Hepatocyte (in vitro differentiated cells): ENCODE measurements around the gene TNFSF13. TPM values are rescaled to one million over a fixed set of nuclear protein-coding genes. Genes with fewer than 3 reads are reported as not detected.

Experiments
- DNase-seq: peaks from one replicate; pipeline ENCODE4 v3.0.0-alpha.2; 2016; ENCODE audit warnings: low spot score
- H2AFZ ChIP-seq: fragments of 200-600 bp; sonication (generic); 2 replicates; pipeline ENCODE4 v1.6.0; 2016; ENCODE audit warnings: antibody characterized with exemption, mild to moderate bottlenecking
- H3K27ac ChIP-seq: fragments of 200-600 bp; sonication (generic); 2 replicates; pipeline ENCODE4 v1.5.1; 2016; ENCODE audit warnings: mild to moderate bottlenecking
- H3K27me3 ChIP-seq: fragments of 200-600 bp; sonication (generic); 2 replicates; pipeline ENCODE4 v1.6.1; 2016
- H3K36me3 ChIP-seq: fragments of 200-600 bp; sonication (generic); replicated peaks from 2 replicates; pipeline ENCODE4 v1.5.1; 2016; ENCODE audit warnings: low read depth; ENCODE audit not compliant: insufficient read depth
- H3K4me1 ChIP-seq: fragments of 200-600 bp; sonication (generic); 2 replicates; pipeline ENCODE4 v1.5.1; 2016; ENCODE audit warnings: mild to moderate bottlenecking, moderate library complexity; ENCODE audit not compliant: insufficient read depth
- H3K4me2 ChIP-seq: fragments of 200-600 bp; sonication (generic); 2 replicates; pipeline ENCODE4 v1.6.0; 2016
- H3K4me3 ChIP-seq: fragments of 200-600 bp; sonication (generic); 2 replicates; pipeline ENCODE4 v1.5.1; 2016; ENCODE audit warnings: mild to moderate bottlenecking
- H3K79me2 ChIP-seq: fragments of 200-600 bp; sonication (generic); 2 replicates; pipeline ENCODE4 v1.6.0; 2017; ENCODE audit warnings: mild to moderate bottlenecking
- H3K9me2 ChIP-seq: fragments of 200-600 bp; sonication (generic); replicated peaks from 2 replicates; pipeline ENCODE4 v1.6.0; 2017; ENCODE audit warnings: mild to moderate bottlenecking; ENCODE audit not compliant: insufficient read depth
- H3K9me3 ChIP-seq: fragments of 200-600 bp; sonication (generic); 2 replicates; pipeline ENCODE4 v1.5.1; 2016; ENCODE audit warnings: low read depth, mild to moderate bottlenecking
- H4K20me1 ChIP-seq: fragments of 200-600 bp; sonication (generic); 2 replicates; pipeline ENCODE4 v1.6.0; 2016; ENCODE audit warnings: mild to moderate bottlenecking; ENCODE audit not compliant: insufficient read depth, poor library complexity, severe bottlenecking
- EZH2 ChIP-seq: fragments of 200-600 bp; sonication (generic); IDR thresholded peaks from 2 replicates; pipeline ENCODE4 v1.6.1; 2016; ENCODE audit warnings: antibody characterized with exemption, mild to moderate bottlenecking, borderline replicate concordance
- EZH2phosphoT487 ChIP-seq: fragments of 200-600 bp; sonication (generic); IDR thresholded peaks from one replicate; pipeline ENCODE4 v1.6.1; 2018; ENCODE audit warnings: antibody characterized with exemption, mild to moderate bottlenecking, low read depth, moderate library complexity; ENCODE audit not compliant: unreplicated experiment, severe bottlenecking
- WGBS: methylation state at CpG from one replicate; pipeline ENCODE4 v1.1.6; 2016; ENCODE audit warnings: low lambda C conversion rate; ENCODE audit errors: missing lambda C conversion rate; 5-methylcytosine and 5-hydroxymethylcytosine counted together
- polyA plus RNA-seq: library from polyadenylated mRNA; unstranded; fragments of >200 nt; fragmentation: Nextera tagmentation; extraction: Ambion mirVana; gene quantifications from 2 replicates; pipeline ENCODE4 v1.2.1, GENCODE V29; 2016
- total RNA-seq: library from RNA; depleted of rRNA; stranded (reverse); fragments of >200 nt; gene quantifications from 2 replicates; pipeline ENCODE4 v1.2.3, GENCODE V29; 2014
- TF ChIP-seq, protein P1 (sequence below): fragments of 200-600 bp; sonication (generic); IDR thresholded peaks from 2 replicates; pipeline ENCODE4 v1.5.1; 2016; ENCODE audit warnings: antibody characterized with exemption, mild to moderate bottlenecking; ENCODE audit not compliant: poor library complexity

The TNFSF13 gene
- total and polyA plus RNA-seq, 2 experiments from 2014 or later = 0.90 to 2.4 TPM

DNA sequence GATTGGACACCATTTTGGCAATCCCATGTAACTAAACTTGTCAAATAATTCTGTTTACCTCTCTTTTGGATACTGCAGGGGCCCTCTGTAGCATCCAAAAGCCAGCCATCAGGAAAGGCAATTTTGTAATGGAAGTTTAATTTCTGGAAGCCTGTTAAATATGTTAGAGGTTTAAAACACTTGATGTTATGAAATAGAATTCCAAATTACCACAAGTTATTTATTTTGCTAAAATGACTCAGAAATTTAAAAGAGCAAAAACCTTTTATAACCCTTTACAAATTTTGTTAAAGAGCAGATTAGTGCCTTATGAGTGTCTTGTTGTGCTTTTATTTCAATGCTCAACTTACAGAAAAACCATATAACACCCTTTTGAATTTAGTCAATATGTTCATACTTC lies 29.7 kb upstream of the TNFSF13 start:
- Histone ChIP-seq H4K20me1 (no peaks in the 10 kb centered on the region), H3K27ac (no peak overlapping the region), H3K27me3 (no peaks in the 10 kb centered on the region), H3K9me2 (no peaks in the 10 kb centered on the region), H3K36me3 (no peaks in the 10 kb centered on the region), H2AFZ (no peak overlapping the region), H3K4me1 (no peaks in the 10 kb centered on the region), H3K4me3 (no peak overlapping the region), H3K9me3 (peaks cover 13% of the 10 kb centered on the region), H3K79me2 (no peaks in the 10 kb centered on the region), H3K4me2 (no peak overlapping the region)
- DNase-seq = no peak
- TF ChIP-seq EZH2 (no peak), EZH2phosphoT487 (no peak)
- TF ChIP-seq, protein P1, sequence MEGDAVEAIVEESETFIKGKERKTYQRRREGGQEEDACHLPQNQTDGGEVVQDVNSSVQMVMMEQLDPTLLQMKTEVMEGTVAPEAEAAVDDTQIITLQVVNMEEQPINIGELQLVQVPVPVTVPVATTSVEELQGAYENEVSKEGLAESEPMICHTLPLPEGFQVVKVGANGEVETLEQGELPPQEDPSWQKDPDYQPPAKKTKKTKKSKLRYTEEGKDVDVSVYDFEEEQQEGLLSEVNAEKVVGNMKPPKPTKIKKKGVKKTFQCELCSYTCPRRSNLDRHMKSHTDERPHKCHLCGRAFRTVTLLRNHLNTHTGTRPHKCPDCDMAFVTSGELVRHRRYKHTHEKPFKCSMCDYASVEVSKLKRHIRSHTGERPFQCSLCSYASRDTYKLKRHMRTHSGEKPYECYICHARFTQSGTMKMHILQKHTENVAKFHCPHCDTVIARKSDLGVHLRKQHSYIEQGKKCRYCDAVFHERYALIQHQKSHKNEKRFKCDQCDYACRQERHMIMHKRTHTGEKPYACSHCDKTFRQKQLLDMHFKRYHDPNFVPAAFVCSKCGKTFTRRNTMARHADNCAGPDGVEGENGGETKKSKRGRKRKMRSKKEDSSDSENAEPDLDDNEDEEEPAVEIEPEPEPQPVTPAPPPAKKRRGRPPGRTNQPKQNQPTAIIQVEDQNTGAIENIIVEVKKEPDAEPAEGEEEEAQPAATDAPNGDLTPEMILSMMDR = no peak

DNA sequence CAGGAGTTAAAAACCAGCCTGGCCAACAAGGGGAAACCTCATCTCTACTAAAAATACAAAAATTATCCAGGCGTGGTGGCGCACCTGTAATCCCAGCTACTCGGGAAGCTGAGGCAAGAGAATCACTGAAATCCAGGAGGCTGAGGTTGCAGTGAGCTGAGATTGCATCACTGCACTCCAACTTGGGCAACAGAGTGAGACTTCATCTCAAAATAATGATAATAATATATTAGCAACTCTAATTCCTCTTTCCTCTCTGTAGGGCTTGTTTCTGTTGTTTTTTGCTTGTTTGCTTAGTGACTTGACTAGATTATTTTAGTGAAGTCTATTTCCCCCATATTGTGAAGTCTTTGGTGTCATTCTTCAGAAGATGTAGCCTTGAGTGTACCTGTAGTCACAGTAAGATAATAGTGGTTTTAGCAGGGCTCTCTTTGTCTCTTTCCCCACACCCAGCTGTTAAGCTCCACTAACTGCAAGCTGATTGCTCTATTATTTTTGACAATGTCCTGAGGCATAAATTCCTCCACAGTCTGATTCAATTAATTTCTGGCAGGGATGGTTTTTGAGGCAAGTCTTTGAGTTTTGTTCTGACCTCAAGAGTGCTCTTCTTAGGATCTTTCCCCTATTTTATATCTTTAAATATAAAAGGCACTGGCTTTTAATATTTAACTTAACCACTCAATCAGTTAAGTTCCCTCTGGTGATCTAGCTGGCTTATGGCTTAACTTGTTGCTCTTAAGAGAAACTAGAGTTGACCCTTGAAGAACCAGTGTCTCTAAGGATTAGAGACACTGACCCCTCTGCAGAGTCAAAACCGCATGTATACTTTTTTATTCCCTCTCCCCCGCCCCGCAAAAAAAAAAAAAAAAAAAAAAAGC lies 28.3 kb upstream of the TNFSF13 start:
- Histone ChIP-seq H2AFZ (no peak overlapping the region), H4K20me1 (no peaks in the 10 kb centered on the region), H3K4me3 (no peak overlapping the region), H3K27me3 (no peaks in the 10 kb centered on the region), H3K9me3 (peaks cover 13% of the 10 kb centered on the region), H3K4me2 (no peak overlapping the region), H3K4me1 (no peaks in the 10 kb centered on the region), H3K36me3 (no peaks in the 10 kb centered on the region), H3K79me2 (no peaks in the 10 kb centered on the region), H3K27ac (no peak overlapping the region), H3K9me2 (no peaks in the 10 kb centered on the region)
- DNase-seq = no peak
- TF ChIP-seq EZH2 (no peak), EZH2phosphoT487 (no peak)
- TF ChIP-seq, protein P1 = no peak
- WGBS = 87% methylated on average over 6 of the region's 6 CpGs

DNA sequence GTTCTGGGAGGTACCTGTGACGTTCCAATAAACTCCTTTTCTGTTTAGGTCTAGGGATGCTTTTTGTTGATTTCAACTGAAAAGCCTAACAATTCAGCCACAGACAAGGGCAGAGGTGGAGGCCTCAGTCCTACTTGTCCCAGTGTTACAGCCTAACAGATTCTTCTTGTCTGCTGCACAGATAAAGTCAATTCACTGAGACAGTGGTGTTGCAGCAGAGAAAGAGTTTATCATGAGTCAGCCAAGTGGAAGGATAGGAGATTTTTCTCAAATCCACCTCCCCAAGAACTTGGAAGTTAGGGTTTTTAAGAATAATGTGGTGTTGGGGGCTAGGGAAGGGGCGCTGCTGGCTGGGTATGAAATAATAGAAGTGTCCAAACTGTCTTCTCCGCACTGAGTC lies 20.5 kb upstream of the TNFSF13 start:
- H3K9me3 ChIP-seq = no peaks in the 10 kb centered on the region
- H2AFZ ChIP-seq = no peak overlapping the region
- no peak overlapping the region for H3K4me2 ChIP-seq
- H3K9me2 ChIP-seq = no peaks in the 10 kb centered on the region
- no peaks in the 10 kb centered on the region for H3K27me3 ChIP-seq
- no peaks in the 10 kb centered on the region for H3K36me3 ChIP-seq
- no peaks in the 10 kb centered on the region for H3K4me1 ChIP-seq
- DNase-seq = no peak
- H3K4me3 ChIP-seq = no peak overlapping the region
- TF ChIP-seq EZH2phosphoT487 (no peak), EZH2 (no peak)
- TF ChIP-seq, protein P1 = no peak
- H3K27ac ChIP-seq = no peak overlapping the region
- H4K20me1 ChIP-seq = no peaks in the 10 kb centered on the region
- WGBS = 80% methylated on average over 3 of the region's 3 CpGs
- no peaks in the 10 kb centered on the region for H3K79me2 ChIP-seq
